Tracheal epithelial cell (primary cell): ENCODE measurements around the gene FBN3. TPM values are rescaled to one million over a fixed set of nuclear protein-coding genes. Genes with fewer than 3 reads are reported as not detected.

Source experiments
- total RNA-seq: library from RNA; depleted of rRNA; stranded (reverse); fragments of >200 nt; gene quantifications from 2 replicates; pipeline ENCODE4 v1.2.1, GENCODE V29; 2014

FBN3 gene
- total RNA-seq, result not detected in 2 replicates

DNA sequence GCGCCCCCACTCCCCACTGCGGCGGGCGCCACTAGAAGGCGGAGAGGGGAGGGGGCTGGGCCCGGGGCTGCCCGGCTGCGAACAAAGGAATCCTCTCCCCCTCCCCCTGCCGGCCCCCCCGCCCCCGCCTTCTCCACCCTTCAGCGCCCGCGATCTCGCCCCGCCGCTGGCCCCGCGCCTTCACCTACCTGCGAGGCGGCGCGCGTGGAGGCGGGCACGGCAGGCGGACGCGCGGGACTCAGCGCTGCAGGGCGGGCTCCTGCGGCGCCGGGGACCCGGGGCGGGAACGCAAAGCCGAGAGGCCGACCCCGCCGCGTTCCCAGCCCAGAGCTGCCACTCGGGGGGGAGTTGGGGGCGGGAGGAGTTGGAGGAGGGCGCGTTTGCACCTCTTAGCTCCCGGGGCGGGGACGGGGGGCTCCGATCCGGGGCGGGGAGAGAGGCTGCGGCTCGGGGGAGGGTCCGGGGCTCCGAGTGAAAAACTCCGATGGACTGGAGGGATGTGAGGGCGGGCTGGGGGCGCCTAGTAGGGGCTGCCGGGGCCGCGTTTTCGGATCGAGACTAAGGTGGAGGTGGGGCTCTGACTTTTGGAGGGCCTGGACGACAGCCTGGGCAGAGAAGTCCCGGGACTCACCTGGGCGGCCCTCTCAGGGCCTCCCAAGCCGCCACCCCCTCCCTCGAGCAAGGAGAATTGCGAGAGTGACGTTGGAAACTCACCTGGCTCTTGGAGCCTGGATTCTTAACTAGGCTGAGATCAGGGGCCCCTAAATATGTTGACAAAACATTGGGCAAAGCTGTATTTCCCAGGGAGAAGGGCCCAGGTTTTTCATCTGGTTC is at the start of gene FBN3:
Gene FBN3 (minus strand): TSS at position 332 of the 834 bp plus-strand sequence. CDS start 2,112 bp downstream, outside the sequence.

DNA sequence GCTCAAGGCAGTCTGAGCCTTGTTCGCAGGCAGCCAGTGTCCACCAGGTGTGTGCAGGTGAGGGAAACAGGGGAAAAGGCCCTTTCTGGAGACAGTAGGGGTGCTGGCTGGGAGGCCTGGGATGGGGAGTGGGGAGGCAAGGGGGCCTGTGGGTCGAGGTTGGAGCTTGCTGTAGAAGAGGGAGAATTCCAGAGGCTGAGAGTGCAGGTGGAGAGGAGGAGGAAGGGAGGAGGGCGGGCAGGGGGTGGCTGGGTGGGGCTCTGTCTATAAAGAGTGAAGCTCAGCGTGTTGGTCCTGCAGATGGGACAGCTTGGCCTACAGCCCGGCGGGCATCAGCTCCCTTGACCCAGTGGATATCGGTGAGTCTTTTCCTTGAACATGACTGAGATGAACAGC is 96.9 kb downstream of the FBN3 start, which contains the start of gene CCL25:
Gene CCL25 (plus strand): TSS at position 297 of the 396 bp plus-strand sequence. CDS start 290 bp downstream, outside the sequence.

Other genes with a start within 250 kb of the FBN3 start
- 11.3 and 11.5 TPM in 2 replicates for gene MAP2K7, start 245.7 kb downstream of the FBN3 start, total RNA-seq
- gene TGFBR3L, start 234.8 kb downstream of the FBN3 start, total RNA-seq, result 4.3 and 5.5 TPM in 2 replicates
- 10.1 and 20.7 TPM in 2 replicates for gene SNAPC2, start 229.3 kb downstream of the FBN3 start, total RNA-seq
- gene CTXN1, start 223.5 kb downstream of the FBN3 start, total RNA-seq, result 8.2 TPM in 1 of 2 replicates, not detected in the other
- 71.8 and 84.6 TPM in 2 replicates for gene TIMM44, start 205.9 kb downstream of the FBN3 start, total RNA-seq
- gene ELAVL1, start 144.0 kb downstream of the FBN3 start, total RNA-seq, result 31.6 and 39.9 TPM in 2 replicates
- not detected in 2 replicates for gene CCL25, start 96.8 kb downstream of the FBN3 start, total RNA-seq
- gene CERS4, start 59.8 kb upstream of the FBN3 start, total RNA-seq, result 5.8 and 9.4 TPM in 2 replicates
- gene CD320, start 158.8 kb upstream of the FBN3 start, total RNA-seq, result 14.5 and 28.2 TPM in 2 replicates
- 13.0 and 18.3 TPM in 2 replicates for gene NDUFA7, start 171.8 kb upstream of the FBN3 start, total RNA-seq
- 386 and 602 TPM in 2 replicates for gene RPS28, start 171.9 kb upstream of the FBN3 start, total RNA-seq
- 1.1 and 1.4 TPM in 2 replicates for gene KANK3, start 193.7 kb upstream of the FBN3 start, total RNA-seq
- 6.0 and 41.4 TPM in 2 replicates for gene ANGPTL4, start 214.6 kb upstream of the FBN3 start, total RNA-seq
- gene RAB11B, start 240.8 kb upstream of the FBN3 start, total RNA-seq, result 23.9 and 28.4 TPM in 2 replicates